ENCODE data around the gene ESRRB.

The ESRRB gene

GRCh38 chr14:76431538-76431937 lies 55.6 kb downstream of the ESRRB start:
- H3K79me2 ChIP-seq (ENCODE audit: insufficient read depth, low read length), result no peaks in the 10 kb centered on the region
- TF ChIP-seq CTCF (IDR thresholded peaks at IDR 0.05; ENCODE audit: low read length) (no peak), EZH2 (IDR thresholded peaks at IDR 0.05; ENCODE audit: borderline replicate concordance, low read length) (no peak)
- no peaks in the 10 kb centered on the region for H4K20me1 ChIP-seq (ENCODE audit: insufficient read depth, low read length)
- no peaks in the 10 kb centered on the region for H3K9me3 ChIP-seq (ENCODE audit: low read length)
- H3K9ac ChIP-seq (ENCODE audit: low read length), result no peak overlapping the region
- no peaks in the 10 kb centered on the region for H3K27me3 ChIP-seq (ENCODE audit: insufficient read depth, low read length)
- H2AFZ ChIP-seq (ENCODE audit: low read length), result no peak overlapping the region
- no peak overlapping the region for H3K4me3 ChIP-seq (ENCODE audit: low read depth, low read length, poor library complexity, severe bottlenecking)
- H3K9me2 ChIP-seq (ENCODE audit: low read depth, low read length), result no peaks in the 10 kb centered on the region
- H3K4me1 ChIP-seq (ENCODE audit: insufficient read depth, low read length, severe bottlenecking), result no peaks in the 10 kb centered on the region
- no peak overlapping the region for H3K27ac ChIP-seq (ENCODE audit: low read depth, low read length, poor library complexity, severe bottlenecking)
- no peak overlapping the region for H3K4me2 ChIP-seq (ENCODE audit: low read length)
- no peaks in the 10 kb centered on the region for H3K36me3 ChIP-seq (ENCODE audit: insufficient read depth, low read length)
- H3F3A ChIP-seq (ENCODE audit: insufficient read depth, low read length), result no peaks in the 10 kb centered on the region

GRCh38 chr14:76432827-76433752 lies 57.2 kb downstream of the ESRRB start:
- no peak overlapping the region for H3K4me2 ChIP-seq (ENCODE audit: low read length)
- no peaks in the 10 kb centered on the region for H3K27me3 ChIP-seq (ENCODE audit: insufficient read depth, low read length)
- H3K27ac ChIP-seq (ENCODE audit: low read depth, low read length, poor library complexity, severe bottlenecking), result no peak overlapping the region
- H3F3A ChIP-seq (ENCODE audit: insufficient read depth, low read length), result no peaks in the 10 kb centered on the region
- H3K4me1 ChIP-seq (ENCODE audit: insufficient read depth, low read length, severe bottlenecking), result no peaks in the 10 kb centered on the region
- H3K79me2 ChIP-seq (ENCODE audit: insufficient read depth, low read length), result no peaks in the 10 kb centered on the region
- H3K36me3 ChIP-seq (ENCODE audit: insufficient read depth, low read length), result no peaks in the 10 kb centered on the region
- no peaks in the 10 kb centered on the region for H3K9me2 ChIP-seq (ENCODE audit: low read depth, low read length)
- H3K4me3 ChIP-seq (ENCODE audit: low read depth, low read length, poor library complexity, severe bottlenecking), result no peak overlapping the region
- no peaks in the 10 kb centered on the region for H3K9me3 ChIP-seq (ENCODE audit: low read length)
- no peak overlapping the region for H2AFZ ChIP-seq (ENCODE audit: low read length)
- TF ChIP-seq CTCF (IDR thresholded peaks at IDR 0.05; ENCODE audit: low read length) (no peak), EZH2 (IDR thresholded peaks at IDR 0.05; ENCODE audit: borderline replicate concordance, low read length) (no peak)
- H4K20me1 ChIP-seq (ENCODE audit: insufficient read depth, low read length), result no peaks in the 10 kb centered on the region
- H3K9ac ChIP-seq (ENCODE audit: low read length), result no peak overlapping the region

GRCh38 chr14:76434220-76434619 lies 58.3 kb downstream of the ESRRB start:
- no peaks in the 10 kb centered on the region for H3K36me3 ChIP-seq (ENCODE audit: insufficient read depth, low read length)
- H3K9me3 ChIP-seq (ENCODE audit: low read length), result no peaks in the 10 kb centered on the region
- no peak overlapping the region for H3K27ac ChIP-seq (ENCODE audit: low read depth, low read length, poor library complexity, severe bottlenecking)
- no peak overlapping the region for H3K4me2 ChIP-seq (ENCODE audit: low read length)
- H3K9ac ChIP-seq (ENCODE audit: low read length), result no peak overlapping the region
- H3K27me3 ChIP-seq (ENCODE audit: insufficient read depth, low read length), result no peaks in the 10 kb centered on the region
- no peak overlapping the region for H2AFZ ChIP-seq (ENCODE audit: low read length)
- no peak overlapping the region for H3K4me3 ChIP-seq (ENCODE audit: low read depth, low read length, poor library complexity, severe bottlenecking)
- H3K4me1 ChIP-seq (ENCODE audit: insufficient read depth, low read length, severe bottlenecking), result no peaks in the 10 kb centered on the region
- TF ChIP-seq CTCF (IDR thresholded peaks at IDR 0.05; ENCODE audit: low read length), result no peak
- no peak for TF ChIP-seq EZH2 (IDR thresholded peaks at IDR 0.05; ENCODE audit: borderline replicate concordance, low read length)
- H3K9me2 ChIP-seq (ENCODE audit: low read depth, low read length), result no peaks in the 10 kb centered on the region
- no peaks in the 10 kb centered on the region for H3F3A ChIP-seq (ENCODE audit: insufficient read depth, low read length)
- no peaks in the 10 kb centered on the region for H4K20me1 ChIP-seq (ENCODE audit: insufficient read depth, low read length)
- no peaks in the 10 kb centered on the region for H3K79me2 ChIP-seq (ENCODE audit: insufficient read depth, low read length)

All from OCI-LY1 (cell line).